IPS-18c (cell line): Measurements from ENCODE around the gene OR10G6.
"Not testable (repeated sequence)": the region's sequence is repeated elsewhere in the genome, so short reads cannot be mapped to it uniquely, and the experiment has no call there.

Source experiments
- H3K4me3 ChIP-seq: 2 replicates; pipeline ENCODE4 v1.7.0; 2013; ENCODE audit warnings: low read depth, mild to moderate bottlenecking, low read length, moderate library complexity; ENCODE audit not compliant: insufficient read depth
- H3K9me3 ChIP-seq: one replicate; pipeline ENCODE4 v1.6.1; 2013; ENCODE audit warnings: mild to moderate bottlenecking, low read length, moderate library complexity; ENCODE audit not compliant: control insufficient read depth, insufficient read depth

Gene OR10G6, protein sequence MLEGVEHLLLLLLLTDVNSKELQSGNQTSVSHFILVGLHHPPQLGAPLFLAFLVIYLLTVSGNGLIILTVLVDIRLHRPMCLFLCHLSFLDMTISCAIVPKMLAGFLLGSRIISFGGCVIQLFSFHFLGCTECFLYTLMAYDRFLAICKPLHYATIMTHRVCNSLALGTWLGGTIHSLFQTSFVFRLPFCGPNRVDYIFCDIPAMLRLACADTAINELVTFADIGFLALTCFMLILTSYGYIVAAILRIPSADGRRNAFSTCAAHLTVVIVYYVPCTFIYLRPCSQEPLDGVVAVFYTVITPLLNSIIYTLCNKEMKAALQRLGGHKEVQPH

DNA sequence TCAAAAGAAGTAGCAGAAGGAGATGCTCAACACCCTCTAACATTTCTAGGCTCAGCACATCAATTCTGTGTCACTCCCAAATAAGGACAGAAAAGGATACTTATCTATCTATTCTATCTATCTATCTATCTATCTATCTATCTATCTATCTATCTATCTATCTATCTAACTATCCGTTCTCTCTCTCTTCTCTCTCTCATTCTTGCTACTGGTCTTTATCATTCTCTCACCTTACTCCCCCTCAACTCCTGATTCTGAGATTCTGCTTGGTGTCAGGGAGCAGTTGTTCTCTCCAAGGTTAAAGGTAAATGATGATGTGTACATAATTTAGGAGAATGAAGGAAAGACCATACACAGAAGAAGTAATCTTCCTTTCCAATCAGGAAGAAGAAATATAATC is at the start of gene OR10G6:
TSS of gene OR10G6 (minus strand) at position 43 of the 400 bp plus-strand sequence. CDS start at position 43, 0 bp downstream.
- Histone ChIP-seq H3K9me3 (no peaks in the 10 kb centered on the region), H3K4me3 (no peak within 1 kb of the TSS)

DNA sequence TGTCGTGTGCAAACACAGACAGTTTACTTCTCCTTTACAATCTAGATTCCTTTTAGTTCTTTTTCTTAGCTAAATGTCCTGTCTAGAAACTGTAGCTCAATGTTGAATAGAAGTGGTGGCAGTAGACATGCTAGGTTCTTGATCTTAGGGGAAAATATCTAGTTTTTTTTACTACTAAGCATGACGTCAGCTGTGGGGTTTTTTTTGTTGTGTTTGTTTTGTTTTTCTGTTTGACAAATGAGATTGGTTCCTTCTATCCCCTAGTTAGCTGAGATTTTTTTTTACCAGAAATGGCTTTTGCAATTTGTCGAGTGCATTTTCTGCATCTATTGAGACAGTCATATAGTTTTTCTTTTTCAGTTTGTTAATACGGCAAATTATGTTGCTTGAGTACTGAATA is 48.5 kb upstream of the OR10G6 start:
- no peak overlapping the region for H3K4me3 ChIP-seq
- H3K9me3 ChIP-seq, result no peaks in the 10 kb centered on the region

DNA sequence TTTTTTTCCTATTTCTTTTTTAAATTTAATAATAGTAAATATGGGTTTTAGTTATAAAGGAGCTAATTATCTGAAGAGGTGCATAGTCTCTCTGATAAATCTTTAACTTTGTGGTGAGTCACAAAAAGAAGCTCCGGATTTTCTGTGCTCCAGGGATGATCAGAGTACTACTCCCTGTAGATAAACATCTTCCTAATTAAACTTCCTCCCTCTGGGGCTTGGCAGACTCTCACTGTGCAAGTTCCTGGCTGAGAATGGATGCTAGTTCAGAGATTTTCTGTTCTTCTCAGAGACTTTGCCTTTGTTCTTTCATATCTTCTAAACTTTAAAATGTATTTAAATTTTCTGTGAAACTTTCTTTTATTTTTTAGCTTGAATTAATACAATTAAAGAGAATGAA is 46.3 kb upstream of the OR10G6 start, which contains the start of gene OR10G7:
TSS of gene OR10G7 (minus strand) at position 72 of the 400 bp plus-strand sequence. CDS start 2,324 bp downstream, outside the sequence.
- Histone ChIP-seq H3K4me3 (no peak within 1 kb of the TSS), H3K9me3 (no peaks in the 10 kb centered on the region)

DNA sequence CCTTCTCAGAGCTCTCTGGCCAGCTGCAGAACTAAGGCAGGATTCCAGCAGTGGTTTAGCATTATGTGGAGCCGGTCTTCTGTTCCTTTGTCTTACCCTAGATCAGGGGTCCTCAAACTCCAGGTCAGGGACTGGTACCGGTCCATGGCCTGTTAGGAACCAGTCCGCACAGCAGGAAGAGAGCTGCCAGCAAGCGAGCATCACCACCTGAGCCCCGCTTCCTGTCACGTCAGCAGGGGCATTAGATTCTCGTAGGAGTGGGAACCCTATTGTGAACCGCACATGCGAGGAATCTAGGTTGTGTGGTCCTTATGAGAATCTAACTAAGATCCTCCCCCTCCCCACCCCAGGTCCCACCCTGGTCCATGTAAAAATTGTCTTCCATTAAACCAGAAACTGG is 44.6 kb upstream of the OR10G6 start:
- Histone ChIP-seq H3K4me3 (no peak overlapping the region), H3K9me3 (no peaks in the 10 kb centered on the region)

GRCh38 chr11:124036666-124037065 is 41.7 kb upstream of the OR10G6 start:
- Histone ChIP-seq H3K9me3 (no peaks in the 10 kb centered on the region), H3K4me3 (no peak overlapping the region)

- H3K9me3 ChIP-seq, result no peaks in the 10 kb centered on the region
- no peak within 1 kb of the TSS for H3K4me3 ChIP-seq
Measured at GRCh38 chr11:124026498-124026897, 31.5 kb upstream of the OR10G6 start, which contains the start of gene OR10G8. TSS of gene OR10G8 (plus strand) at chr11:124026798. CDS start at chr11:124029623, 2,825 bp downstream.

- not testable (repeated sequence) for H3K9me3 ChIP-seq, H3K4me3 ChIP-seq
Measured at GRCh38 chr11:124015837-124016236, 20.9 kb upstream of the OR10G6 start.

DNA sequence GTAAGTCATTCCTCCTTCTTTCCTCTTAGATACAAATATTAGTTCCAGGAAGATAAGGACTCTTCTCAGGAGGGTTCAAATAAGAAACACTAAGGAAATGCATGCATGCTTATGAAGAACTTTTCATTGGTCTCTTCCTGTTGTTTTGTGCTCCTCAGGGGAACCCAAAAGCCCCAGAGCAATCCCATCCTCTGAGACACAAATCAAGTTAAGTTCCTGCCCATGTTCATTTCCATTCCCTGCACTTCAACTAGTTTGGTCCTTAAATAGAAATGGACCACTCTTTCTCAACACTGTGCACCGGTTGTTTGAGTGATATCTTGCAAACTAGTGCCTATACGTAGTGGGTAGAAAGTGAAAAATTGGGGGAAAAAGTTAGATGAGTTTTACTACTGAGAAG is 17.7 kb upstream of the OR10G6 start, which contains the start of gene OR10G4:
TSS of gene OR10G4 (plus strand) at position 301 of the 400 bp plus-strand sequence. CDS start 2,578 bp downstream, outside the sequence.
- Histone ChIP-seq H3K4me3 (no peak within 1 kb of the TSS), H3K9me3 (no peaks in the 10 kb centered on the region)

- Histone ChIP-seq H3K9me3 (no peaks in the 10 kb centered on the region), H3K4me3 (no peak overlapping the region)
Measured at GRCh38 chr11:123979311-123979710, 15.7 kb downstream of the OR10G6 start.

GRCh38 chr11:123977731-123978347 is 17.1 kb downstream of the OR10G6 start, which contains the start of gene OR10S1:
TSS of gene OR10S1 (minus strand) at chr11:123977781. CDS start at chr11:123977664, 117 bp downstream.
- H3K9me3 ChIP-seq, result no peaks in the 10 kb centered on the region
- no peak within 1 kb of the TSS for H3K4me3 ChIP-seq

GRCh38 chr11:123976770-123977560 is 18.0 kb downstream of the OR10G6 start:
- no peak overlapping the region for H3K4me3 ChIP-seq
- no peaks in the 10 kb centered on the region for H3K9me3 ChIP-seq

DNA sequence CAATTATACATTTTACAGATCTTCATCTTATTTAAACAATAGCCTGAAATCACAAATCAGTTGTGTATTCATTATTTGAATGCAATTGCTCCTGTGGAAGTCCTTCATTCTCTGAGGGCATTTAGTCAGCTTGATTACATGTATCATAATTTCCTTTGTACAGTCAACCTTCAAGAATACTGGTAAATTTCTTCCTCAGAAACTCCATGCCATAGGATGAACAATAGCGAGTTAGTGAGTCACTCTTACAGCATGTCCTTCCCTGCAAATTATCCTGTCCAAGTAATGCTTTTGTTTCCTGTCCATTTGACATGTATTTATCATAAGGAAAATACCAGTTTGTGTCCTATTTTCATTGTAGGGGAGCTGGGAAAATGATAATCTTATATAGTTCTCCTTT is 21.1 kb downstream of the OR10G6 start:
- no peak overlapping the region for H3K4me3 ChIP-seq
- H3K9me3 ChIP-seq, result no peaks in the 10 kb centered on the region

- H3K4me3 ChIP-seq, result no peak overlapping the region
Measured at GRCh38 chr11:123956752-123957151, 38.2 kb downstream of the OR10G6 start.

DNA sequence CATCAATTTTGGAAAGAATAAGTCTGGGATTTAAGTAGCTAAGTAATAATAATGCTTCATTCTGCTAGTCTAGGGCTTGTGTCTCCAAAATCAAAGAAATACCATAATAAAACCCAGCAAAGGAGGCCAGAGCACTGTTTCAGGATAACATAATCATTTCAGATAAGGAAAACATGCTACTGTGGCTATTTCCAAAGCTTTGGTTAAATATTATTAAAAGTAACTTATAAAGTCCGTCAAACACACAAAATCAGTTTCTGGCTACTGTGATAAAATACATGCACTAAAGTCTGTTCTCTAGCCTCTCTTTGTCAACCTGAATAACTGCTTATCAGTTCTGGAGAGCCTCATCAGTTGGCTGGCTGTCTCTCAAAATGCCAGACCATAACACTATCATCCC is 49.8 kb downstream of the OR10G6 start:
- H3K9me3 ChIP-seq, result no peaks in the 10 kb centered on the region
- H3K4me3 ChIP-seq, result no peak overlapping the region

More at GRCh38 chr11:123956752-123957151, 38.2 kb downstream of the OR10G6 start:
- H3K9me3 ChIP-seq, result no peaks in the 10 kb centered on the region
